MM.1S (cell line): ENCODE results near the gene XRCC5.

Source experiments
- DNase-seq: peaks from one replicate; pipeline ENCODE4 v3.0.0-alpha.2; 2015
- H2AFZ ChIP-seq: fragments of 300-600 bp; sonication (generic); 2 replicates; pipeline ENCODE4 v1.6.0; 2016; ENCODE audit warnings: antibody characterized with exemption, low read length
- H3F3A ChIP-seq: fragments of 300-600 bp; sonication (generic); 2 replicates; pipeline ENCODE4 v1.6.1; 2016; ENCODE audit warnings: mild to moderate bottlenecking, antibody characterized with exemption, low read length, moderate library complexity, mixed read lengths; ENCODE audit not compliant: insufficient read depth
- H3K27ac ChIP-seq: fragments of 300-600 bp; sonication (generic); 2 replicates; pipeline ENCODE4 v1.5.1; 2016; ENCODE audit warnings: mild to moderate bottlenecking, low read length
- H3K27me3 ChIP-seq: fragments of 300-600 bp; sonication (generic); replicated peaks from 2 replicates; pipeline ENCODE4 v1.6.0; 2016; ENCODE audit warnings: low read length; ENCODE audit not compliant: insufficient read depth
- H3K36me3 ChIP-seq: fragments of 300-600 bp; sonication (generic); replicated peaks from 2 replicates; pipeline ENCODE4 v1.6.1; 2016; ENCODE audit warnings: mild to moderate bottlenecking, low read length, mixed read lengths; ENCODE audit not compliant: insufficient read depth
- H3K4me1 ChIP-seq: fragments of 300-600 bp; sonication (generic); 2 replicates; pipeline ENCODE4 v1.6.1; 2016; ENCODE audit warnings: low read length, mixed read lengths
- H3K4me2 ChIP-seq: fragments of 300-600 bp; sonication (generic); 2 replicates; pipeline ENCODE4 v1.6.0; 2016; ENCODE audit warnings: low read depth, low read length
- H3K4me3 ChIP-seq: fragments of 300-600 bp; sonication (generic); 2 replicates; pipeline ENCODE4 v1.5.1; 2016; ENCODE audit warnings: low read length, mixed read lengths
- H3K79me2 ChIP-seq: fragments of 300-600 bp; sonication (generic); 2 replicates; pipeline ENCODE4 v1.6.1; 2016; ENCODE audit warnings: mixed run types, low read length, mixed read lengths
- H3K9ac ChIP-seq: fragments of 300-600 bp; sonication (generic); 2 replicates; pipeline ENCODE4 v1.6.1; 2016; ENCODE audit warnings: low read length, mixed read lengths
- H3K9me2 ChIP-seq: fragments of 300-600 bp; sonication (generic); replicated peaks from 2 replicates; pipeline ENCODE4 v1.6.1; 2016; ENCODE audit warnings: mild to moderate bottlenecking, low read length, mixed read lengths; ENCODE audit not compliant: insufficient read depth
- H3K9me3 ChIP-seq: fragments of 300-600 bp; sonication (generic); replicated peaks from 2 replicates; pipeline ENCODE4 v1.6.1; 2016; ENCODE audit warnings: mild to moderate bottlenecking, low read length, mixed read lengths; ENCODE audit not compliant: insufficient read depth
- H4K20me1 ChIP-seq: fragments of 300-600 bp; sonication (generic); 2 replicates; pipeline ENCODE4 v1.6.1; 2016; ENCODE audit warnings: mild to moderate bottlenecking, low read length, moderate library complexity, mixed read lengths; ENCODE audit not compliant: insufficient read depth
- CTCF ChIP-seq: fragments of 300-600 bp; sonication (generic); IDR thresholded peaks from 2 replicates; pipeline ENCODE4 v1.5.1; 2016; ENCODE audit warnings: antibody characterized with exemption, low read length, mixed read lengths
- EZH2 ChIP-seq: fragments of 300-600 bp; sonication (generic); optimal IDR thresholded peaks from 2 replicates; pipeline ENCODE3; 2017; ENCODE audit warnings: low read depth, mild to moderate bottlenecking, antibody characterized with exemption, low read length, mixed read lengths
- EZH2phosphoT487 ChIP-seq: fragments of 300-600 bp; sonication (generic); IDR thresholded peaks from 2 replicates; pipeline ENCODE4 v1.6.1; 2018; ENCODE audit warnings: antibody characterized with exemption, low read length

The XRCC5 gene

GRCh38 chr2:216242365-216242764 lies 133.2 kb downstream of the XRCC5 start:
- H2AFZ ChIP-seq, result no peak overlapping the region
- H3K4me2 ChIP-seq, result no peak overlapping the region
- no peaks in the 10 kb centered on the region for H3K36me3 ChIP-seq
- no peaks in the 10 kb centered on the region for H3K9me3 ChIP-seq
- no peaks in the 10 kb centered on the region for H3K27me3 ChIP-seq
- no peaks in the 10 kb centered on the region for H4K20me1 ChIP-seq
- H3K79me2 ChIP-seq, result no peaks in the 10 kb centered on the region
- no peak overlapping the region for H3K9ac ChIP-seq
- TF ChIP-seq EZH2 (no peak), EZH2phosphoT487 (no peak), CTCF (no peak)
- no peak overlapping the region for H3K4me3 ChIP-seq
- no peaks in the 10 kb centered on the region for H3F3A ChIP-seq
- H3K4me1 ChIP-seq, result no peaks in the 10 kb centered on the region
- H3K27ac ChIP-seq, result no peak overlapping the region
- no peak for DNase-seq
- no peaks in the 10 kb centered on the region for H3K9me2 ChIP-seq

GRCh38 chr2:216243026-216243425 lies 133.9 kb downstream of the XRCC5 start:
- no peaks in the 10 kb centered on the region for H3K9me2 ChIP-seq
- H3K4me1 ChIP-seq, result no peaks in the 10 kb centered on the region
- H3K79me2 ChIP-seq, result no peaks in the 10 kb centered on the region
- H3K4me3 ChIP-seq, result no peak overlapping the region
- H2AFZ ChIP-seq, result no peak overlapping the region
- H3K9ac ChIP-seq, result no peak overlapping the region
- no peaks in the 10 kb centered on the region for H3K27me3 ChIP-seq
- H3F3A ChIP-seq, result no peaks in the 10 kb centered on the region
- H3K4me2 ChIP-seq, result no peak overlapping the region
- H3K27ac ChIP-seq, result no peak overlapping the region
- H3K36me3 ChIP-seq, result no peaks in the 10 kb centered on the region
- H4K20me1 ChIP-seq, result no peaks in the 10 kb centered on the region
- TF ChIP-seq CTCF (no peak), EZH2phosphoT487 (no peak), EZH2 (no peak)
- no peak for DNase-seq
- no peaks in the 10 kb centered on the region for H3K9me3 ChIP-seq

- no peaks in the 10 kb centered on the region for H3K27me3 ChIP-seq
- TF ChIP-seq EZH2 (no peak), CTCF (no peak)
- no peaks in the 10 kb centered on the region for H3K9me2 ChIP-seq
- no peak overlapping the region for H3K9ac ChIP-seq
- DNase-seq, result no peak
- H3F3A ChIP-seq, result no peaks in the 10 kb centered on the region
- no peaks in the 10 kb centered on the region for H3K79me2 ChIP-seq
- no peak overlapping the region for H3K4me2 ChIP-seq
- H2AFZ ChIP-seq, result no peak overlapping the region
- no peaks in the 10 kb centered on the region for H3K36me3 ChIP-seq
- H3K4me1 ChIP-seq, result no peaks in the 10 kb centered on the region
- H3K4me3 ChIP-seq, result no peak overlapping the region
- no peak overlapping the region for H3K27ac ChIP-seq
- no peaks in the 10 kb centered on the region for H3K9me3 ChIP-seq
- H4K20me1 ChIP-seq, result no peaks in the 10 kb centered on the region
Measured at GRCh38 chr2:216245391-216245975, 136.3 kb downstream of the XRCC5 start.
